EL (cell line): ENCODE measurements around the gene CFH.
A peak's percentile ranks its signal among the peaks of the same experiment; 100 is the strongest.
"Not testable (repeated sequence)": the region's sequence is repeated elsewhere in the genome, so short reads cannot be mapped to it uniquely, and the experiment has no call there.

Experiments used
- DNase-seq: peaks from one replicate; pipeline ENCODE4 v3.0.0-alpha.2; 2016

Gene CFH

DNA sequence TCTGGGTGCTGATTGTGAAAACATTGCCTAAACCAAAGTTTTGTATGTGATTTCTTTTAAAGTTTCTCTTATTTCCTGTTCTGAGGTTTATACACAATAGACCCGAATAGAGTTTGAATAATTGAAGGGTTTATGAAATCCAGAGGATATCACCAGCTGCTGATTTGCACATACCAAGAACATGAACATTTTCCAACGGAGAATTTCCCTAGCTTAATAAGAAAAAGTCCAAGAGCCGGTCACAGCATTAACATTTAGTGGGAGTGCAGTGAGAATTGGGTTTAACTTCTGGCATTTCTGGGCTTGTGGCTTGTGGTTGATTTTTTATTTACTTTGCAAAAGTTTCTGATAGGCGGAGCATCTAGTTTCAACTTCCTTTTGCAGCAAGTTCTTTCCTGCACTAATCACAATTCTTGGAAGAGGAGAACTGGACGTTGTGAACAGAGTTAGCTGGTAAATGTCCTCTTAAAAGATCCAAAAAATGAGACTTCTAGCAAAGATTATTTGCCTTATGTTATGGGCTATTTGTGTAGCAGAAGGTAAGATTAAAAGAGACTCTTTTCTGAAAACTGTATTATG, at the start of gene CFH:
Gene CFH (plus strand): TSS at position 407 of the 579 bp plus-strand sequence. CDS start 75 bp downstream, at position 482.
- peak; percentile 82 for DNase-seq

DNA sequence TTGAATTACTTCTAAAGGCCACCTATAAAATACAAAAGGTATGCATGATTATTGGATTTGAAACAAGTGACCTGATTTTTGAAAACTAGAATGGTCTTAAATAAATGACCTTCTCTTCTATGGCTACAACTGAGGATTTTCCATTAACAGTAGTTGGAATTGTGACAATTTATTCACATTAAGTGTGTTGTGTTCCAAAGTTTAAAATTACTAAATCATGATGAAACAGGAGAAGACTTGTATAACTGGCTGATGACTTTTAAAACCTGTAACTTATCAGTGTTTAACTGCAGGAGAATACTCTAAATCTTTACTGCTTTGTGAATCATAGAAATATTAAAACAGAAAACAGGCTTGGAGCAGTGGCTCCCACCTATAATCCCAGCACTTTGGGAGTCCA, 48.2 kb upstream of the CFH start:
- DNase-seq: no peak

GRCh38 chr1:196607981-196608380, 43.9 kb upstream of the CFH start:
- DNase-seq: peak; percentile 26

GRCh38 chr1:196608390-196609369, 43.2 kb upstream of the CFH start, which contains the start of gene KCNT2:
Gene KCNT2, minus strand, starts transcription at chr1:196608440. Its CDS starts 131 bp downstream, at chr1:196608309.
- peak; percentile 70 for DNase-seq

DNA sequence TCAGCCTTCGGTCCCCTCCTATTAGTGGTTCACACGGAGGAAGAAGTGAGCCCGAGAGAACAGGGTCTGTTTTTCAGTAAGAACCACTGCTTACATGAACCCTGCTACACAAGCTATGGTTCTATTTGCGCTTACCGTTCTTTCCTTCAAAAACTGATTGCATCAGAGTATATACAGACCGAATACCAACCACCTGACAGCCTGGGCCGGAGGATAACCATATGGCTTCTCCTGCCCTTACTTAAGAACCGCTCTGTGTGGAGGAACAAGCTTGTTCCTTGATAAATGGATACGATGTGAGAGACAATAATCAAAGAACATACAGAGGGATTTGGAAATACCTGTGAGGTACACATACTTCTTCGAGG, 42.5 kb upstream of the CFH start:
- DNase-seq: no peak

DNA sequence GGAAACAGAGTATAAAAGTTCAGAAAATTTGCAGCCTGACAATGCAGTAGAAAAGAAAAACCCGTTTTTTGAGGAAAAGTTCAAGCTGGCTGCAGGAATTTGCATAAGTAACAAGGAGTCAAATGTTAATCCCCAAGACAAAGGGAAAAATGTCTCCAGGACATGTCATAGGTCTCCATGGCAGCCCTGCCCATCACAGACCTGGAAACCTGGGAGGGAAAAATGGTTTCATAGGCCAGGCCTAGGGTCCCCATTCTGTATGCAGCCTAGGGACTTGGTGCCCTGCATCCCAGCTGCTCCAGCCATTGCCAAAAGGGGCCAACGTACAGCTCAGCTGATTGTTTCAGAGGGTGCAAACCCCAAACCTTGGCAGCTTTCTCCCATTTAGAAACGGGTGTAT, 40.0 kb upstream of the CFH start:
- DNase-seq: no peak

GRCh38 chr1:196619721-196620120, 32.1 kb upstream of the CFH start:
- no peak for DNase-seq

GRCh38 chr1:196623079-196623478, 28.8 kb upstream of the CFH start:
- DNase-seq: no peak

DNA sequence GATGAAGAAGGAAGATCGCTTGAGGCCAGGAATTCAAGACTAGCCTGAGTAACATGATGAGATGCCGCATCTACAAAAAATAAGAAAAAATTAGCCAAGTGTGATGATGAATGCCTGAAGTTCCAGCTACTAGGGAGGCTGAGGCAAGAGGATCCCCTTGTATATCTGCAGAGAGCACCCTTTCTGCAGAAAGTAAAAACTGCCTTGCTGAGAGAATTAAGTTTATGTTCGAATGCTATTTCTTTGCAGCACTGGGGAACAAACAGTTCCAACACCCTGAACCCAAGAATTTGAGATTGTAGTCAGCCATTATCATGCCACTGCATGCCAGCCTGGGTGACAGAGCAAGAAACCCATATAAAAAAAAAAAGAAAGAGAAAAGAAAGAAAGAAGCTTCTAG, 23.0 kb upstream of the CFH start:
- DNase-seq: no peak

DNA sequence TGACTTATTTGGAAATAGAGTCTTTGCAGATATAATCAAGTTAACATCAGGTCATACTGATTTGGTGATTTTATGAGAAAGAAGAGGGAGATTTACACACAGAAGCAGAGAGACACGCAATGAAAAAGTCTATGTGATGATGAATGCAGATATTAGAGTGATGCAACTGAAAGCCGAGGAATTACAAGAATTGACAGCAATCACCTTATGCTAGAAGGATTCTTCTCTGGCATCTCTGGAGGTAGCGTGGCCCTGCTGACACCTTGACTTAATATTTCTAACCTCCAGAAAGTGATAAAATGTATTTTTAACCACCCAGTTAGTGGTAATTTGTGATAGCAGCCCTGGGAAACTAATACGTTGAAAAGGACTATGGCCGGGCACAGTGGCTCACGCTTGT, 14.2 kb upstream of the CFH start:
- no peak for DNase-seq

DNA sequence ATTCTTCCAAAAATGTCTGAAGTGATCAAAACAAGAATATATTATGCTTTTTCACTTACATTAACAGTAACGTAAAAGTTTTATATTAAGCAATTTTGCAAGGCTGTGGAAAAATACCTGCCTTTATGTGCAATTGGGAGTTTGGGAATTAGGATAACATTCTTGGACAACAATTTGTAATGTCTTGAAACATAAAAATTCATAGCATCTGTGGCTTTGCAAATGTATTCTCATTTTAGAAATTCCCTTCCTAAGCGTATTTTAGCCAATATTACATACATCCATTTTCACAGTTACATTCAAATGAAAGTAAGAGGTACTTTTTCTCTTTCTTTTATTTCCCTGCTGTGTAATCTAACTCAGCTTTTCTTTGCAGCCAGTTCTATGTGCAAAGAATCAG, 13.4 kb upstream of the CFH start:
- no peak for DNase-seq

DNA sequence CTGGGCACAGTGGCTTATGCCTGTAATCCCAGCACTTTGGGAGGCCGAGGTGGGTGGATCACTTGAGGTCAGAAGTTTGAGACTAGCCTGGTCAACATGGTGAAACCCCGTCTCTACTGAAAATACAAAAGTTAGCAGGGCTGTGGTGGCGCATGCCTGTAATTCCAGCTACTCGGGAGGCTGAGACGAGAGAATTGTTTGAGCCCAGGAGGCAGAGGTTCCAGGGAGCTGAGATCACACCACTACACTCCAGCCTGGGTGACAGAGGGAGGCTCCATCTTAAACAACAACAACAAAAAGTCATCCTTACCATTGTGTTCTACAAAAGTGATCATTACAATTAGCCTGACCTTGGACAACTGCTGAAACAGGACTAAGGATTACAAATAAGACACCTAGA, 12.6 kb upstream of the CFH start:
- not testable (repeated sequence) for DNase-seq

GRCh38 chr1:196640976-196641375, 10.9 kb upstream of the CFH start:
- no peak for DNase-seq

DNA sequence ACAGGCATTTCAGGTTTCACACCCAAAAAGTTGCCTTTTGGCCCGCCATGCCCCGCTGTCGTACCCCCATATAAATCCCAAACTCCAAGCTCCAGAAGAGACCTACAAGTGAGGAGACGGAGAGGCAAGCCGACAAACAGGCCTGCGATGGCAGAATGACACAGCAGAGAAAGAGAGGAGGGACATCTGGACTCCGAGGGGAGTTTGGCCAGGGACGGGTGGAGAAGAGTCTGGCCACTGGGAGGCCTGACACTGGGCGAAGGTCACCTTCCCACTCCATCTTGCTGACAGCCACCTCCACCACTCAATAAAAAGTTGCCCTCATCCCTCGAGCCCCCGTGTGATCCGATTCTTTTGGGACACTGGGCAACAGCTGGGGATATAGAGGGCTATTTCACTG, 1.9 kb upstream of the CFH start:
- DNase-seq: no peak

- DNase-seq: no peak
Measured at GRCh38 chr1:196650403-196650802, 1.4 kb upstream of the CFH start.

DNA sequence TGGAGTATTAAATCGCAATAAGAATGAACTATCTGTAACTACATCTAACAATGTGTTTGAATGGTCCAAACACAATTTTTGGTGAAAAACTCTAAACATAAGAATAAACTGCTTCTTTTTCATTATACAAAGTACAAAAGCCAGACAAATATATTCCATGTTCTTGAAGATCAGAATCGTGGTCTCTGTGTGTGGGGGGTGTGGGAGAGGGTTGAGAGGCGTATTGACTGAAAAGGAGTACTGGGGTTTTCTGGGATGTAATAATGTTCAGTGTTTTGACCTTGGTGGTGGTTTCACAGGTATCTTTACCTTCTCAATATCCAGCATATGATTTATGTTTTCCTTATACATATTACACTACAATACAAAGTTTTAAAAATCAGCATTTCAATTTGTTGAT, 764 bp upstream of the CFH start:
- DNase-seq: no peak

- no peak for DNase-seq
Measured at GRCh38 chr1:196654271-196654670, 2.4 kb downstream of the CFH start.

GRCh38 chr1:196655071-196655470, 3.2 kb downstream of the CFH start:
- no peak for DNase-seq

DNA sequence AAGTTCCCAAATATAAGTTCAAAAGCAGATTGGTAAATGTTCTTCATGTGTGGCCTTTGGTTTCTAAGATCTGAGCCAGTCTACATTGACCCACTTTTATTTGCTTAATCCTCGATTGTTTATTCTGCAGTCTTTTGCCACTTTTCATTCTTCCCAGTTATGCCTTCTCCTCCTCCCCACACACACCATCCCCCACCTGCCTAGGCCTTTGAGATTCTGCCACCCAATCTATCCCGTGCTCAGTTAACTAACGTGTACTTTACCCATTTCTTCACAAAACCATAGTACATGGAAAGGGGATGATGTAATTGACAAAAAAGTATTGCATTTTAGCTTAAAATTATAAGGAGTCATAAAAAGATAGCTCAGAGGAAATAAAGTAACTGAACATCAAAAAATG, 3.7 kb downstream of the CFH start:
- no peak for DNase-seq

DNA sequence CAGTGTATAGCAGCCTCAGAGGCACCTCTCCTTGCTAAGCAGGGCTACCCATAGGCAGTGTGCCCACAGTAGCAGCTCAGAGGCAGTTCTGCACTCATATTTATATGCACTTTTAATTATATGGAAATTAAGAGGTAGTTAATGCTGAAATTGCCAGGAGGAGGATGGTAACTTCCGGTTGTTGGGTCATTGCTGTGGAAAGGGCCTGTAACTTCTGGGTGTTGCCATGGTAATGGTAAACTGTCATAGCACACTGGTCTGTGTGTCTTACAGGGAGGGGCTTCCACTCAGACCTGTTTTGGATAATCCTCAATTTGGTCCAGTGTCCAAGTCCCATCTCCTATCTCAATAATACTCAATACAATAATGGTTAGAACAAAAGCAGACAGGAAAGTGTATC, 7.6 kb downstream of the CFH start:
- no peak for DNase-seq

- no peak for DNase-seq
Measured at GRCh38 chr1:196660272-196660671, 8.4 kb downstream of the CFH start.

DNA sequence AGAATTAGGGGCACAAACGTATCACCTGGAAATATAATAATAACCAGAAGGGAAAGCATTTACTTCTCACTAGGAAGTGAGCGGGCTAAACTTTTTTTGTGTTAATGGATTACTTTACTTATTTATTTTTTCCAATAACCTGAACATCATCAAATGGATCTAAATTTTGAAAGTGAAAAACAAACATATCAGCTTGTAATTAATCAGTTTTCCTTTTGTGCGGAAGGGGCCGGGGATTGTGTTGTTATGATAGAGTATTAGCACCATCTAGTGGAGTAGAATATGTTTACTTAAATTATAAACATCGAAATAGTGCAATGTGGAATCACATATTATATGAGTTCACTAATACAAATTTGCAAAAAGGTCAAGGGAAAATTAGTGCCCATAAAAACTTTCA, 9.0 kb downstream of the CFH start:
- peak; percentile 41 for DNase-seq

DNA sequence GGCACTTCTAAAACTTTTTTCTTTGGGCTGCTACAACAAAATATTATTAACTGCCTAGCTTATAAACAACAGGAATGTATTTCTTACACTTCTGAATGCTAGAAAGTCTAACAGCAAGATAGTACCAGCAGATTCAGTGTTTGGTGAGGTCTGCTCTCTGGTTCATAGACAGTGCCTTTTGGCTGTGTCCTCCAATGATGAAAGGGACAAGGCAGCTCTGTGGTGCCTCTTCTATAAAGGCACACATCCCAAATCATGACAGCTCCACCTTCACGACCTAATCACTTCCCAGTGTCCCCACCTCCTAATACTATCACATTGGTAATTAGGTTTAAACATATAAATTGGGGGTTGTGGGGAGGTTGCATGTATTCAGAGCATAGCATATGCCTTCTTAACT, 9.5 kb downstream of the CFH start:
- DNase-seq: no peak

GRCh38 chr1:196667131-196667530, 15.3 kb downstream of the CFH start:
- DNase-seq: no peak
